Transverse colon (tissue), 4 donors: ENCODE measurements around the gene SHE. TPM values are rescaled to one million over a fixed set of nuclear protein-coding genes. Genes with fewer than 3 reads are reported as not detected.

Experiments used
- DNase-seq: peaks from one replicate; pipeline ENCODE4 v3.0.0-alpha.2; 2019
- H3K27ac ChIP-seq, 4 donors: fragments of 200-600 bp; sonication (generic); 2 replicates each; pipeline ENCODE4 v1.5.1; 2016 to 2018; ENCODE audit warnings: inconsistent platforms in 4 of 4
- H3K27me3 ChIP-seq: fragments of 200-600 bp; sonication (generic); 2 replicates; pipeline ENCODE4 v1.5.1; 2017; ENCODE audit warnings: inconsistent platforms
- H3K36me3 ChIP-seq, 4 donors: fragments of 200-600 bp; sonication (generic); 2 replicates each; pipeline ENCODE4 v1.5.1; 2017 to 2019; ENCODE audit warnings: inconsistent platforms in 4 of 4
- H3K4me1 ChIP-seq, 4 donors: fragments of 200-600 bp; sonication (generic); 2 replicates each; pipeline ENCODE4 v1.5.1; 2017 to 2020; ENCODE audit warnings: inconsistent platforms in 4 of 4
- H3K4me3 ChIP-seq, 4 donors: fragments of 200-600 bp; sonication (generic); 1 replicate in 1 of 4; 2 replicates in 3 of 4; pipeline versions ENCODE4 v1.5.1 to v1.6.1; 2017 to 2019; ENCODE audit warnings: inconsistent platforms in 4 of 4
- H3K9me3 ChIP-seq, 2 donors: fragments of 200-600 bp; sonication (generic); 2 replicates each; pipeline ENCODE4 v1.5.1; 2017 to 2019; ENCODE audit warnings: inconsistent platforms in 2 of 2
- CTCF ChIP-seq, 5 experiments: fragments of 200-600 bp in 3 of 5; fragments of 450-650 bp in 2 of 5; sonication (generic) in 3 of 5; IDR thresholded peaks; 1 replicate in 2 of 5; 2 replicates in 3 of 5; pipeline ENCODE4 v1.5.1; 2016 to 2017; ENCODE audit warnings: antibody characterized with exemption in 5 of 5, inconsistent platforms in 3 of 5, mild to moderate bottlenecking in 2 of 5, moderate library complexity in 1 of 5
- EP300 ChIP-seq: sonication (generic); formaldehyde crosslinking; IDR thresholded peaks from one replicate; pipeline ENCODE4 v1.6.1; 2017; ENCODE audit warnings: antibody characterized with exemption, low read depth
- POLR2A ChIP-seq: fragments of 450-650 bp; IDR thresholded peaks from one replicate; pipeline ENCODE4 v1.6.1; 2016; ENCODE audit warnings: antibody characterized with exemption, mild to moderate bottlenecking, moderate library complexity
- POLR2AphosphoS5 ChIP-seq, 3 donors: sonication (generic); formaldehyde crosslinking; IDR thresholded peaks; one replicate each; pipeline ENCODE4 v1.6.1; 2016; ENCODE audit warnings: antibody characterized with exemption in 3 of 3
- WGBS, 2 donors: methylation state at CpG; one replicate each; pipeline ENCODE4 v1.1.5; 2018; ENCODE audit warnings: low coverage in 1 of 2; 5-methylcytosine and 5-hydroxymethylcytosine counted together
- in situ Hi-C, 4 donors: fragments of 200-750 bp; cut with MboI; loops; one replicate each; pipeline versions ENCODE4 v1.15.0 to v1.15.1; 2017; ENCODE audit warnings: low sequenced_read_pairs in 3 of 4, low pct_ligation_motif_present in 1 of 4, low pct_unique_long_range_greater_than_20kb in 1 of 4
- intact Hi-C: fragments of 100-400 bp; cut with DNase I; formaldehyde crosslinking; loops from one replicate; pipeline ENCODE4 v1.15.1; 2023; ENCODE audit warnings: low total_unique reads
- total RNA-seq, 4 donors: library from RNA; depleted of rRNA; stranded (reverse); fragments of >200 nt; gene quantifications; one replicate each; pipeline ENCODE4 v1.1.0, GENCODE V29; 2016

The SHE gene
- total RNA-seq, 4 donors from 2014 or later: 5.2 to 15.0 (median 6.7) TPM

GRCh38 chr1:154433161-154433764, 68.9 kb downstream of the SHE start:
- H3K4me3 ChIP-seq: no peak overlapping the region
- peaks cover 52 to 83% (median 67%) of the 10 kb centered on the region in 4 donors for H3K4me1 ChIP-seq
- peak overlapping the region; percentile 86 to 93 (median 90) for H3K27ac ChIP-seq
- WGBS, 2 donors: 77 to 86% methylated on average over 1 to 9 of the region's 9 CpGs
- TF ChIP-seq EP300: no peak
- TF ChIP-seq CTCF (IDR thresholded peaks at IDR 0.05): no peak
- TF ChIP-seq POLR2AphosphoS5 (IDR thresholded peaks at IDR 0.05): no peak
- TF ChIP-seq POLR2A: no peak
- DNase-seq: no peak
- H3K9me3 ChIP-seq: no peaks in the 10 kb centered on the region
- no peaks in the 10 kb centered on the region for H3K36me3 ChIP-seq
- intact Hi-C loops (no loop called here), in situ Hi-C loops (no loop called here)
- no peaks in the 10 kb centered on the region for H3K27me3 ChIP-seq

DNA sequence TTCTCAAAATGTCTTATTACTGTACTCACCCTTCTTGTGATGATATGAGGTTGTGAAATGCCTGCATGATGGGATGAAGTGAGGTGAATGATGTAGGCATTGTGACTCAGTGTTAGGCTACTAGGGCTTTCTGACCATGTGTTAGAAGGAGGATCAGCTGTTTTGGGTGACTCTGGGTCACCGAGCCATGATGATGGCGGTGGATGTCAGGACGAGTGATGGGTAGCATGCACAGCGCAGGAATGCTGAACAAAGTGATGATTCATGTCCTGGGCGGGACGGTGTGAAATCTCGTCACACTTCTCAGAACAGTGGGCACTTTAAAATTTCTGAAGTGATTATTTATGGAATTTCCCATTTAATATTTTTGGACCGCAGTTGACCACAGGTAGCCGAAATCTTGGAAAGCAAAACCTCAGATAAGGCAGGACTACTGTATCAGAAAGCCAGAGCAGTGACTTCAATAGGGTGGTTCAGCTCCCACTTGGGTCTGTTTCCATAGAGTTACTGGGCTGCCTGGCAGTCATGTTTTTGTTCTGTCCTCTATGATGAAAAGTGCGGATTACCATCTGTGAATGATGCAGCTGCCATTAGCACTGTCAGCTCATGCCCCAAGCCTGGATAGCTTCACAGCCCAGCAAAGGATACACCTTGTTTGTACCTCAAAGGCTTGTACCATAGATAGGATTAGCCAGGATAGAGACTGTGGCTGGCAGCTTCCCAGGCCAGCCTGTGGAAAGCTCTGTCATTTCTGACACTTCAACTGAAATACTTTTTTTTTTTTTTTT, 70.4 kb downstream of the SHE start:
- DNase-seq: no peak
- Histone ChIP-seq H3K27ac (peak overlapping the region; percentile 86 to 93 (median 90)), H3K4me1 (peaks cover 64 to 91% (median 82%) of the 10 kb centered on the region in 4 donors), H3K27me3 (no peaks in the 10 kb centered on the region), H3K36me3 (no peaks in the 10 kb centered on the region), H3K9me3 (no peaks in the 10 kb centered on the region), H3K4me3 (no peak overlapping the region)
- WGBS, 2 donors: 82 to 100% methylated on average over 2 to 10 of the region's 10 CpGs
- intact Hi-C loops (no loop called here), in situ Hi-C loops (no loop called here)
- TF ChIP-seq POLR2AphosphoS5 (IDR thresholded peaks at IDR 0.05): peak; percentile 50 to 69 (median 52)
- no peak for TF ChIP-seq EP300
- TF ChIP-seq POLR2A: no peak

GRCh38 chr1:154430903-154431302, 71.3 kb downstream of the SHE start:
- intact Hi-C loops (no loop called here), in situ Hi-C loops (no loop called here)
- TF ChIP-seq POLR2A (no peak), CTCF (IDR thresholded peaks at IDR 0.05) (no peak), EP300 (no peak), POLR2AphosphoS5 (IDR thresholded peaks at IDR 0.05) (no peak)
- Histone ChIP-seq H3K27me3 (no peaks in the 10 kb centered on the region), H3K4me1 (peaks cover 66 to 91% (median 83%) of the 10 kb centered on the region in 4 donors), H3K4me3 (no peak overlapping the region), H3K36me3 (no peaks in the 10 kb centered on the region), H3K9me3 (no peaks in the 10 kb centered on the region), H3K27ac (peak overlapping the region; percentile 70 to 93 (median 90))
- WGBS, 2 donors: 20 to 66% methylated on average over 6 to 11 of the region's 11 CpGs
- no peak for DNase-seq

GRCh38 chr1:154429841-154430611, 72.2 kb downstream of the SHE start:
- Histone ChIP-seq H3K36me3 (no peaks in the 10 kb centered on the region), H3K9me3 (no peaks in the 10 kb centered on the region), H3K4me3 (no peak overlapping the region), H3K4me1 (peaks cover 60 to 91% (median 82%) of the 10 kb centered on the region in 4 donors), H3K27ac (peak overlapping the region; percentile 70 to 93 (median 90)), H3K27me3 (no peaks in the 10 kb centered on the region)
- in situ Hi-C loops: no loop called here
- 84 to 85% methylated on average over 6 to 17 of the region's 17 CpGs for WGBS, 2 donors
- TF ChIP-seq POLR2AphosphoS5 (IDR thresholded peaks at IDR 0.05): no peak
- no peak for TF ChIP-seq CTCF (IDR thresholded peaks at IDR 0.05)
- no peak for TF ChIP-seq POLR2A
- no peak for TF ChIP-seq EP300
- DNase-seq: no peak
- intact Hi-C loops: no loop called here

Other genes starting within 250 kb of the SHE start
- 10 to 100 TPM; 44.5 to 87.1 (median 74.1) TPM for gene HAX1, start 229.8 kb downstream of the SHE start, total RNA-seq
- gene AQP10, start 181.3 kb downstream of the SHE start, total RNA-seq: not detected
- 10 to 100 TPM in 3 of 4 donors, 1 to 10 TPM in 1; 6.0 to 78.6 (median 24.9) TPM for gene ATP8B2, start 176.9 kb downstream of the SHE start, total RNA-seq
- gene IL6R, start 97.1 kb downstream of the SHE start, total RNA-seq: 100 to 1,000 TPM in 1 of 4 donors, 10 to 100 TPM in 3; 10.7 to 107 (median 77.3) TPM
- 1 to 10 TPM in 1 of 4 donors, under 1 TPM in 1, not detected in 2; 0.96 to 3.3 TPM for gene TDRD10, start 193 bp downstream of the SHE start, total RNA-seq
- gene UBE2Q1, start 56.2 kb upstream of the SHE start, total RNA-seq: 10 to 100 TPM; 10.1 to 33.9 (median 26.6) TPM
- gene CHRNB2, start 65.4 kb upstream of the SHE start, total RNA-seq: under 1 TPM in 2 of 4 donors, not detected in 2; 0.32 to 0.82 TPM
- 100 to 1,000 TPM in 3 of 4 donors, 10 to 100 TPM in 1; 81.5 to 140 (median 110) TPM for gene ADAR, start 105.8 kb upstream of the SHE start, total RNA-seq